ENCODE results near the gene SPRY2.

SPRY2 gene

GRCh38 chr13:80382576-80382975 lies 41.6 kb upstream of the SPRY2 start:
- TF ChIP-seq CTCF (IDR thresholded peaks at IDR 0.05), result no peak
- Histone ChIP-seq H3K27ac (no peak overlapping the region), H3K4me3 (no peak overlapping the region)
- DNase-seq (ENCODE audit: low spot score), result no peak

DNA sequence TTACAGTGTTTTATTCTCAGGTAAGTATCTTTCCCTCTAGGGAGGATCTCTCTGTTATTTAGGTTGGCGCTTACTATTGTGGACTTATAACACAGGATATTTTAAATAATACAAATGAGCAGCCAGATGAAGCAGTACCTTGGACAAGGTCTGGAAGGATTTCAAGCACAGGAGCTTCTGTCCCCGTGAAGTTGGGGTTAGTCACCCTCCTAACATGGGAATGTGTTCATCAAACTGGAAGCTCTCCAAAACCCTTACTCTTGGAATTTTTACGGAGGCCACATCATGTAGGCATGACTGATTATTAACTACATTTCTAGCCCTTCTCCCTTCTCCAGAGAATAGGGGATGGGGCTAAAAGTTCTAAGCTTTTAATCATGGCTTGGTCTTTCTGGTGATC lies 38.3 kb upstream of the SPRY2 start:
- no peak for DNase-seq (ENCODE audit: low spot score)
- Histone ChIP-seq H3K27ac (no peak overlapping the region), H3K4me3 (no peak overlapping the region)
- no peak for TF ChIP-seq CTCF (IDR thresholded peaks at IDR 0.05)

DNA sequence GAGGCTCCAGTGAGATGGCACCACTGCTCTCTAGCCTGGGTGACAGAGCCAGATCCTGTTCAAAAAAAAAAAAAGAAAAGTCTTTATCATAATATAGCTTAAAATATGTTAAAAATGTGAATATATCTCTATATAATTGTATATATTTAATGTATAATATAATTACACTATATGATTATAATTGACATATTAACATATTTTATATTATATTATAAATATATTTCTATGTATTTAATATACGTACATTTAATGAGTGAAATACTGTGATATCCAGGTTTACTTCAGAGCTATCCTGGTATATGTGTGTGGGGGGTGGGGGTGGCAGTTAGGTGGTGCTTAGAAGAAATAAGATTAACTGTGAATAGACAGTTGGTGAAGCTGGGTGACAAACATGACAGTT lies 35.6 kb upstream of the SPRY2 start:
- no peak overlapping the region for H3K27ac ChIP-seq
- TF ChIP-seq CTCF (IDR thresholded peaks at IDR 0.05), result no peak
- no peak overlapping the region for H3K4me3 ChIP-seq
- no peak for DNase-seq (ENCODE audit: low spot score)

- H3K27ac ChIP-seq, result no peak overlapping the region
- H3K4me3 ChIP-seq, result no peak overlapping the region
- no peak for TF ChIP-seq CTCF (IDR thresholded peaks at IDR 0.05)
- DNase-seq (ENCODE audit: low spot score), result no peak
These were observed 34.0 kb upstream of the SPRY2 start for GRCh38 chr13:80374901-80375300.

- Histone ChIP-seq H3K27ac (peak overlapping the region in 1 of 2 donors; percentile 37), H3K4me3 (no peak overlapping the region)
- no peak for DNase-seq (ENCODE audit: low spot score)
- no peak for TF ChIP-seq CTCF (IDR thresholded peaks at IDR 0.05)
These were observed 33.5 kb upstream of the SPRY2 start for GRCh38 chr13:80374444-80374843.

- Histone ChIP-seq H3K27ac (no peak overlapping the region), H3K4me3 (no peak overlapping the region)
- no peak for DNase-seq (ENCODE audit: low spot score)
- no peak for TF ChIP-seq CTCF (IDR thresholded peaks at IDR 0.05)
These were observed 31.0 kb upstream of the SPRY2 start for GRCh38 chr13:80371840-80372509.

DNA sequence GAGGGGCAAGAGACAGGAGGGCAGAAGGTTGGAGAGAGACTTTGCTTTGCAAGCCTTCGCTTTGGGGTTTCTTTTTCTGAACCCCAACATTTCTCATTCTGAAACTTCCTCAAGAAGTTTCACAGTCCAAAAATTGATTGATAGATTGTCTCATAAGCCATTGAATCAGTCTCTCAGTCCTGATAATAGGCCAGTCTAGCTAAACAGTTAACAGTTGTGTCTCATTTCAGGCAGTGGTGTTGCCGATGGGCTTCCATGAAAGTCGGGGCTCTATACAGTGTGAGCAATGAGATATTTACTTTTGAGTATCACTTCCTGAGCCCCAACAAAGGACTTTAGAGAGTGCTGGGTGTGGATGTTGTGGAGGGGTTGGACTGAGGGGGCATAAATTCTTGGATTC lies 26.5 kb upstream of the SPRY2 start:
- no peak for TF ChIP-seq CTCF (IDR thresholded peaks at IDR 0.05)
- no peak overlapping the region for H3K4me3 ChIP-seq
- no peak overlapping the region for H3K27ac ChIP-seq
- no peak for DNase-seq (ENCODE audit: low spot score)

Measured in coronary artery (tissue), 2 donors.